Spinal cord (tissue), 10 donors: ENCODE results near the gene ZNF598. TPM values are rescaled to one million over a fixed set of nuclear protein-coding genes. Genes with fewer than 3 reads are reported as not detected.
A peak's percentile ranks its signal among the peaks of the same experiment; 100 is the strongest.
"Not testable (repeated sequence)": the region's sequence is repeated elsewhere in the genome, so short reads cannot be mapped to it uniquely, and the experiment has no call there.

ENCODE experiments used
- DNase-seq, 6 donors: peaks; one replicate each; pipeline versions ENCODE4 v3.0.0 to v3.0.0-alpha.2; 2013 to 2015; ENCODE audit warnings: low spot score in 6 of 6, low read depth in 4 of 6
- H3K27ac ChIP-seq: one replicate; pipeline ENCODE4 v1.5.1; 2013; ENCODE audit warnings: low read depth, low read length, control low read depth
- H3K27me3 ChIP-seq: one replicate; pipeline ENCODE4 v1.6.1; 2013; ENCODE audit warnings: low read length; ENCODE audit not compliant: control insufficient read depth, insufficient read depth
- H3K36me3 ChIP-seq: one replicate; pipeline ENCODE4 v1.6.1; 2013; ENCODE audit warnings: low read length; ENCODE audit not compliant: control insufficient read depth, insufficient read depth
- H3K4me1 ChIP-seq: one replicate; pipeline ENCODE4 v1.6.1; 2013; ENCODE audit warnings: low read length; ENCODE audit not compliant: control insufficient read depth, insufficient read depth
- H3K4me3 ChIP-seq: one replicate; pipeline ENCODE4 v1.5.1; 2013; ENCODE audit warnings: low read depth, low read length, control low read depth
- H3K9me3 ChIP-seq: one replicate; pipeline ENCODE4 v1.6.1; 2013; ENCODE audit warnings: low read length; ENCODE audit not compliant: control insufficient read depth, insufficient read depth
- WGBS: methylation state at CpG from one replicate; pipeline ENCODE4 v1.1.5; 2013; ENCODE audit warnings: missing lambda C conversion rate; ENCODE audit not compliant: insufficient coverage; 5-methylcytosine and 5-hydroxymethylcytosine counted together
- polyA plus RNA-seq, 2 donors: library from polyadenylated mRNA; unstranded; fragments of 120-200 nt; gene quantifications; one replicate each; pipeline ENCODE4 v1.2.1, GENCODE V29; 2013; ENCODE audit not compliant: insufficient read length in 2 of 2
- total RNA-seq, 2 donors: library from RNA; depleted of rRNA in 1 of 2; stranded (reverse); fragments of 120-200 nt in 1 of 2; fragments of >200 nt in 1 of 2; gene quantifications; one replicate each; pipeline versions ENCODE4 v1.2.3 to v1.2.4, GENCODE V29; 2013 to 2014
- donor health status: healthy.

Gene ZNF598
- total and polyA plus RNA-seq, 4 donors, result 5.4 to 31.7 (median 18.5) TPM

DNA sequence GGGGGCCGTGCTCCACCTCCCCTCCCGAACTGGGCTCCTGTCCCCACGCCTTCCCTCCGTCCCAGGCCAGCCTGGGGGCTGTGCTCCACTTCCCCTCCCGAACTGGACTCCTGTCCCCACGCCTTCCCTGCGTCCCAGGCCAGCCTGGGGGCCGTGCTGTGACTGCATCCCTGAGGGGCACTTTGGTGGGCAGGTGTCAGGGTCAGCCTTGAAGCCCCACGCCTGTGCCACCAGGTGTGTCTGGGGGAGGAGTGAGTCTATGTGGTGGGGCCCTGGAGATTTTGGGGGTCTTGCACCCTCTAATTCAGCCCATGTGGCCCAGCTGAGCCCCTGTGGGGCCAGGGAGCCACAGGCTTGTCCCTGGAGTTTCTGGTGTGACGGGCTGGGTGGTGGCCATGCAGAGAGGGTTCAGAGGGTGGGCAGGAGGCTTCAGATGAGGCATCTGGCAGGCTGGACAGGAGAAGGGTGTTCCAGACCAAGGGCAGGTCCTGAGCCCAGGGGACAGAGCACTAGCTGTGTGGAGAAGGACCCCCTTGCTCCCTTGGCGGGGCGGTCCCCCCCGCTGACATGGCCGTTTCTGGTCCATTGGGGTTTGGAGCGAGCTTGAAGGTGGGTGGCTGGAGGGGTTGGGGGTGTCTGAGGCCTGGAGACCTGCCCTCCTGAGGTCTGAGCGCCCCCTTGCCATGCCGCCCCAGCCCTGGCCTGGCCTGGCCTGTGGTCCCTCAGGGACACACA is 25.2 kb upstream of the ZNF598 start:
- peaks cover 93% of the 10 kb centered on the region for H3K36me3 ChIP-seq
- no peak for DNase-seq
- peak overlapping the region; percentile 79 for H3K27ac ChIP-seq
- 92% methylated on average over 14 of the region's 17 CpGs for WGBS
- no peaks in the 10 kb centered on the region for H3K27me3 ChIP-seq
- H3K4me1 ChIP-seq, result peaks cover 78% of the 10 kb centered on the region
- no peak overlapping the region for H3K4me3 ChIP-seq
- no peaks in the 10 kb centered on the region for H3K9me3 ChIP-seq

DNA sequence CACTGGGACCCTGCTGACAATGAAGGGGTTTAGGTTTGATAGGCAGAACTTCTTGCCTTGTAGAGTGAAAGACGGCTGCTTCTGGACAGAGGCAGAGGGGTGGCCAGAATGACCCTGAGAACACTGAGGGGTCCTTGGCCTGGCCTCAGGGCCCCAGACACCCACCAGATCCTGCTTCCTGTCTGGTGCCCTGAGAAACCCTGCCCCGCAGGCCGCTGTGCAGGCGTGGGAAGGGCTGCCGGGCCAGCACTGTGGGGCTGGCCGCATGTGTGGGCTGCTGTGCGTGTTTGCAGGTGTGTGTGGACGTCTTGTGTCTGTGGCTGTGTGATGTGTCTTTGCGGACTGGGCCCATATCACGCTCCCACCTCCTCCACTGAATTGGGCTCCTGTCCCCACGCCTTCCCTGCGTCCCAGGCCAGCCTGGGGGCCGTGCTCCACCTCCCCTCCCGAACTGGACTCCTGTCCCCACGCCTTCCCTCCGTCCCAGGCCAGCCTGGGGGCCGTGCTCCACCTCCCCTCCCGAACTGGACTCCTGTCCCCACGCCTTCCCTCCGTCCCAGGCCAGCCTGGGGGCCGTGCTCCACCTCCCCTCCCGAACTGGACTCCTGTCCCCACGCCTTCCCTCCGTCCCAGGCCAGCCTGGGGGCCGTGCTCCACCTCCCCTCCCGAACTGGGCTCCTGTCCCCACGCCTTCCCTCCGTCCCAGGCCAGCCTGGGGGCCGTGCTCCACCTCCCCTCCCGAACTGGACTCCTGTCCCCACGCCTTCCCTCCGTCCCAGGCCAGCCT is 24.5 kb upstream of the ZNF598 start:
- H3K4me1 ChIP-seq, result peaks cover 71% of the 10 kb centered on the region
- H3K27ac ChIP-seq, result peak overlapping the region; percentile 94
- peak overlapping the region; percentile 12 for H3K4me3 ChIP-seq
- H3K27me3 ChIP-seq, H3K9me3 ChIP-seq, DNase-seq: not testable (repeated sequence)
- WGBS, result 77% methylated on average over 2 of the region's 32 CpGs
- peaks cover 93% of the 10 kb centered on the region for H3K36me3 ChIP-seq

DNA sequence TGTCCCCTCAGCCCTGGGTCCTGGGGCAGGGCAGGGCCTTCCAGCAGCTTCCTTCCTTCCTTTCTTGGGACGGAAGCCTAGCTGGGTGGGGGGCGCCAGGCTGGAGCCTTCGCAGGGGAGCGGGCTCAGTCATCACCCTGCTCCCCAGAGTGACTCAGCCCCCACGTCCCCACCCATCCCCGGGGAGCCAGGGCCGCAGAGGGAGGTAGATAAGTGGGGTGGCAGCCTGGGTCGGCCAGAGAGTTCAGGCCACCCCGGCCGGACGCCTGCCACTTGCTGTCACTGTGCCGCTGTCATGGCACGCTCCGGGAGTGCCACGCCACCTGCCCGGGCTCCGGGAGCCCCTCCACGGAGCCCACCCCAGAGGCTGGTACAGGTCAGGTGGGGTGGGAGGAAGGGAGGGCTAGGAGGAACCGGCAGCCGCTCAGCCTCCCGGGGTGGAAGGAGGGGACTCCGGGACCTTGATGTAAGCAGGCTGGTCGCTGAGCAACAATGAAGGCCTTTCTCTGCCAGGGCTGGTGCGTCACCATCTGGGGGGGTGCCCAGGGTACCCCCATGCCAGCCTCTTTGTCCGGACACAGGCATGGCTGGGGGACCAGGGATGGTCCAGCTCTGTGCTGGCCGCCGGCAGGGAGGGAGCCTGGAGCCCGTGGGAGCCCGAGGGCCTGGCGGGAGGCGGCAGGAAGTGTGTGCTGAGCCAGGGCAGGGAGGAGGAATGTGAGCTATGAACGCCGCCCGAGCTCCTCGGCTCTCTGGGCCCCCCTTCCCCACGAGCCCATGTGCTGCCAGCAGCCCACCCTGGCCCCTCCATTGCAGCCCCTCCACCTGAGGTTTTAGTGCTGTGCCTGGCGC is 23.7 kb upstream of the ZNF598 start:
- Histone ChIP-seq H3K27me3 (no peaks in the 10 kb centered on the region), H3K9me3 (no peaks in the 10 kb centered on the region), H3K4me3 (peak overlapping the region; percentile 12), H3K27ac (peak overlapping the region; percentile 94), H3K36me3 (peaks cover 89% of the 10 kb centered on the region), H3K4me1 (peaks cover 69% of the 10 kb centered on the region)
- DNase-seq, result peak in 3 of 6 donors; percentile 53 to 84 (median 60)
- 27% methylated on average over 32 of the region's 37 CpGs for WGBS

DNA sequence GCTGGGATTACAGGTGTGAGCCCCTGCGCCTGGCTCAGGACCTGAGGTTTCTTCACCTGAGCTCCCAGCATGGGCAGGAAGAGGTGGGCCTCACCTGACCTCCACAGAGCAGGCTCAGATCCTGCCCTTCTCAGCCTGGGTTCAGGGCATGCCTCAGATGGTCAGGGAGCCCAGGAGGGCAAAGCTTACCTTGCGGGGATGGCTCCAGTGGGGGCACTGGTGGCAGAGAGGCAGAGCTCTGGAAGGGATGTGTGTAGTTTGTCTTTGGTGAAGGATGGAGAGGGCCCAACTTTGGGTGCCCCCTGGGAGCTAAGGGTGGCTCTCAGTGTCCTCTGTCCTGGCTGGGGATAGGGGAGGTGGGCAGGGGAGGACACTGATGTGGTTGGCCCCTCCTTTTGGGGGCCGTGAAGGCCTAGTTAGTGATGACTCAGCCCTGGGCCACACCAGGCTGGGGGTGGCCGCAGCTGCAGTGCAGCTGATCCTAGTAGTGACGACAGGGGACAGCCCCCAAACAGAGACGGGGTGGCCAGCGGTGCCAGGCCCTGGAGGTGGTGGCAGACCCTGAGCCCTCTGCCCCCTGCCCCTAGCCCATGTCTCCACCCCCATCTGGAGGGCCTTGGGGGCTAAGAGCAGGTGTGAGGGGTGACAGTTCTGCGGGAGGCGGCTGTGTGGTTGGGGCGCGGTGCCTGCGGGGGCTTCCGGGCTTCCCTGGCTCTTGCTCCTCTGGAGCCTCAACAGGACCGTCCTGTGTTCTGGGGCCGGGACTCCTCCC is 22.9 kb upstream of the ZNF598 start:
- H3K9me3 ChIP-seq, result no peaks in the 10 kb centered on the region
- peak overlapping the region; percentile 94 for H3K27ac ChIP-seq
- WGBS, result 86% methylated on average over 13 of the region's 15 CpGs
- no peak for DNase-seq
- peaks cover under 1% of the 10 kb centered on the region for H3K27me3 ChIP-seq
- peaks cover 70% of the 10 kb centered on the region for H3K4me1 ChIP-seq
- H3K4me3 ChIP-seq, result no peak overlapping the region
- H3K36me3 ChIP-seq, result peaks cover 81% of the 10 kb centered on the region

DNA sequence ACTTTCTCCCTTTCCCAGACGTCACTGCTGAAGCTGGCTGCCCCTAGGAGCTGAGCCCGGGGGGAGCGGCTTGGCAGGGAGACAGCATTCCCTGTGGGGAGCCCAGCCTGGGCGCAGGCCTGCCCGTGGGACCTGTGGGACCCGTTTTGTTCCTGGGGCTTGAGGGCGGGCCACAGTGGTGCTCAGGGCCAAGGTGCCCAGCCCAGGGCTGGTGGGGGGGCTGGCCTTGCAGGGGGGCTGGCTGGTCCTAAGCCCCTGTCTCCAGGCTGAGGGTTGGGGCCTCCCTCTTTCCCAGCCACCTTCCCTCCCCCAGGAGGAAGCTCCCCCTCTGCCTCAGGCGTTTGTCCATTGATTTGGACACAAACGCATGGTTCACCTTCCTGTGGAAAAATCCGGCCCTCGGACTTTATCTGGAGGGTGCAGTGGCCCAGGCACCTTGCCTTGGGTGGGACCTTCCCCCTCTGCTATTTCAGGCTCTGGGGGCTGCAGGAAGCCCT is 21.5 kb upstream of the ZNF598 start:
- DNase-seq, result no peak
- no peak overlapping the region for H3K4me3 ChIP-seq
- H3K27ac ChIP-seq, result peak overlapping the region; percentile 10
- H3K27me3 ChIP-seq, result peaks cover 2% of the 10 kb centered on the region
- no peaks in the 10 kb centered on the region for H3K9me3 ChIP-seq
- peaks cover 67% of the 10 kb centered on the region for H3K36me3 ChIP-seq
- H3K4me1 ChIP-seq, result peaks cover 64% of the 10 kb centered on the region
- WGBS, result 91% methylated on average over 8 of the region's 11 CpGs

- no peak for DNase-seq
- Histone ChIP-seq H3K4me1 (peaks cover 59% of the 10 kb centered on the region), H3K4me3 (no peak overlapping the region), H3K36me3 (peaks cover 59% of the 10 kb centered on the region), H3K27me3 (peaks cover 2% of the 10 kb centered on the region), H3K27ac (no peak overlapping the region), H3K9me3 (no peaks in the 10 kb centered on the region)
- WGBS, result 73% methylated on average over 8 of the region's 11 CpGs
Measured at GRCh38 chr16:2030036-2030435, 20.4 kb upstream of the ZNF598 start.

DNA sequence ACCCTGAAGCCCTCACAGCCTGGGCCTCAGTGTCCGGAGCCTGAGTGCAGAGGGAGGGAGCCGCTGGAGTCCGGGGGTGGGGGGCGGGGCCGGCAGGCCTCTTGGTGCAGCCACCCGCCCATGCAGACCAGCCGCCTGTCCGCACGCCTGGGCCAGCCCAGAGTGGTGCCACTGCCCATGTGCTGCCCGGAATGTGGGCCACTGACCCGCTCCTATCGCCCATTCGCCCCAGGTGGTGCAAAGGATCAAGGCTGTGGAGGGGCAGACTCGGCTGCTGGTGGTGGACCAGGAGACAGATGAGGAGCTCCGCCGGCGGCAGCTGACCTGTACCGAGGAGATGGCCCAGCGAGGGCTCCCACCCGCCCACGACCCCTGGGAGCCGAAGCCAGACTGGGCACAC is 19.7 kb upstream of the ZNF598 start:
- Histone ChIP-seq H3K4me3 (no peak overlapping the region), H3K27ac (no peak overlapping the region), H3K9me3 (no peaks in the 10 kb centered on the region), H3K27me3 (peaks cover 2% of the 10 kb centered on the region), H3K36me3 (peaks cover 53% of the 10 kb centered on the region), H3K4me1 (peaks cover 53% of the 10 kb centered on the region)
- DNase-seq, result no peak
- WGBS, result 87% methylated on average over 22 of the region's 22 CpGs

DNA sequence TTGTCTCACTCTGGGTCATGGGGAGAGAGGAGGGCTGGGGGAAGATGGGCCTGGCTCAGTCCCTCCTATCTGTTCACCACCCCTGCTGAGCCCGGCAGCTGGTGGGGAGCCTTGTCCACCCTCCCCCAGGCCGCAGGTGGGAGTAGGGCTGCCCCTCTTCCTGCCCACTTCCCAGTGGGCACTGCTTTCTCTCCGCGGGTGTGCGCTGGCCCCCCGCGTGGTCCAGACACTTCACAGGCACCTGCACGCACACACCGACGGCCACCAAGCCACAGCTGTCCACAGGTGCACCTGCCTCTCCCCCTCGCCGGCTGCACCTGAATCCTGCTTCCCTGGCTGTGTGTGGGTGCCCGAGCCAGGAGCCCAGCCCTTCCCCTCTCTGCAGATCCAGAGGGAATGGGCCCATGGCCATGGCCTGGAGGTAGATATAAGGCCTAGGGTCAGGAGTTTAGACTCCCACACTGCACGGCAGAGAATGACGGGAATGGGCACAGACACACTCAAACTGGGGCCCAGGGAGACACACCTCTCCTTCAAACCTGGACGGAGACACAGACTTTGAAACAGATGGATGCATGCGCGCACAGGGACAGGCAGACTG is 19.1 kb upstream of the ZNF598 start:
- Histone ChIP-seq H3K36me3 (peaks cover 48% of the 10 kb centered on the region), H3K27me3 (peaks cover 2% of the 10 kb centered on the region), H3K4me3 (no peak overlapping the region), H3K27ac (no peak overlapping the region), H3K4me1 (peaks cover 54% of the 10 kb centered on the region), H3K9me3 (no peaks in the 10 kb centered on the region)
- DNase-seq, result no peak
- 96% methylated on average over 18 of the region's 18 CpGs for WGBS
